ENCODE data around the gene IGDCC3. TPM values are rescaled to one million over a fixed set of nuclear protein-coding genes. Genes with fewer than 3 reads are reported as not detected.
A peak's percentile ranks its signal among the peaks of the same experiment; 100 is the strongest.

IGDCC3 gene
- total RNA-seq, 2 donors from 2014 or later: 7.9 to 13.5 TPM

- Mint-ChIP-seq H3K36me3 (ENCODE audit: low read depth) (no peaks in the 10 kb centered on the region), H3K9me3 (no peaks in the 10 kb centered on the region), H3K27me3 (ENCODE audit: insufficient read depth) (no peaks in the 10 kb centered on the region), H3K27ac (peak overlapping the region; percentile 93), H3K4me3 (peak overlapping the region; percentile 40), H3K4me1 (peaks cover 72% of the 10 kb centered on the region)
- peak overlapping the region; percentile 56 for H3K9ac ChIP-seq (ENCODE audit: extremely low read depth, low read length, poor library complexity, severe bottlenecking)
- no peaks in the 10 kb centered on the region for H3K27me3 ChIP-seq (ENCODE audit: control insufficient read depth, insufficient read depth, low read length, poor library complexity, severe bottlenecking)
- peak; percentile 59 for TF ChIP-seq CTCF (conservative IDR thresholded peaks at IDR 0.05)
- H3K4me1 ChIP-seq (ENCODE audit: control insufficient read depth, insufficient read depth, low read length): peaks cover 47% of the 10 kb centered on the region
- peak overlapping the region; percentile 71 for H3K4me3 ChIP-seq (ENCODE audit: low read length)
- peak; percentile 94 for DNase-seq
- peak overlapping the region; percentile 97 for H3K27ac ChIP-seq (ENCODE audit: low read depth, low read length)
- no peaks in the 10 kb centered on the region for H3K9me3 ChIP-seq (ENCODE audit: control insufficient read depth, low read length)
- H3K36me3 ChIP-seq (ENCODE audit: control insufficient read depth, insufficient read depth, low read length): peaks cover 14% of the 10 kb centered on the region
- WGBS, 2 experiments (ENCODE audit: insufficient coverage in 1 of 2, insufficient read length in 1 of 2): 12 to 15% methylated on average over 6 to 14 of the region's 14 CpGs
Observed at GRCh38 chr15:65414841-65415621, 37.2 kb upstream of the IGDCC3 start.

- Mint-ChIP-seq H3K27me3 (ENCODE audit: insufficient read depth) (no peaks in the 10 kb centered on the region), H3K4me3 (no peak overlapping the region), H3K9me3 (no peaks in the 10 kb centered on the region), H3K27ac (no peak overlapping the region), H3K4me1 (peaks cover 61% of the 10 kb centered on the region), H3K36me3 (ENCODE audit: low read depth) (no peaks in the 10 kb centered on the region)
- Histone ChIP-seq H3K9me3 (ENCODE audit: control insufficient read depth, low read length) (no peaks in the 10 kb centered on the region), H3K4me3 (ENCODE audit: low read length) (no peak overlapping the region), H3K27ac (ENCODE audit: low read depth, low read length) (no peak overlapping the region), H3K36me3 (ENCODE audit: control insufficient read depth, insufficient read depth, low read length) (peaks cover 11% of the 10 kb centered on the region), H3K4me1 (ENCODE audit: control insufficient read depth, insufficient read depth, low read length) (peaks cover 42% of the 10 kb centered on the region), H3K9ac (ENCODE audit: extremely low read depth, low read length, poor library complexity, severe bottlenecking) (no peak overlapping the region), H3K27me3 (ENCODE audit: control insufficient read depth, insufficient read depth, low read length, poor library complexity, severe bottlenecking) (no peaks in the 10 kb centered on the region)
- WGBS, 2 experiments (ENCODE audit: insufficient coverage in 1 of 2, insufficient read length in 1 of 2): 88 to 91% methylated on average over 4 to 6 of the region's 6 CpGs
- no peak for DNase-seq
- TF ChIP-seq CTCF (conservative IDR thresholded peaks at IDR 0.05): no peak
Observed at GRCh38 chr15:65413760-65414144, 36.0 kb upstream of the IGDCC3 start.

- no peak overlapping the region for H3K4me3 ChIP-seq (ENCODE audit: low read length)
- TF ChIP-seq CTCF (conservative IDR thresholded peaks at IDR 0.05): no peak
- no peaks in the 10 kb centered on the region for H3K9me3 ChIP-seq (ENCODE audit: control insufficient read depth, low read length)
- Mint-ChIP-seq H3K9me3 (no peaks in the 10 kb centered on the region), H3K27me3 (ENCODE audit: insufficient read depth) (no peaks in the 10 kb centered on the region), H3K27ac (no peak overlapping the region), H3K4me1 (peaks cover 55% of the 10 kb centered on the region), H3K4me3 (no peak overlapping the region), H3K36me3 (ENCODE audit: low read depth) (no peaks in the 10 kb centered on the region)
- no peak overlapping the region for H3K9ac ChIP-seq (ENCODE audit: extremely low read depth, low read length, poor library complexity, severe bottlenecking)
- peaks cover 16% of the 10 kb centered on the region for H3K36me3 ChIP-seq (ENCODE audit: control insufficient read depth, insufficient read depth, low read length)
- H3K27me3 ChIP-seq (ENCODE audit: control insufficient read depth, insufficient read depth, low read length, poor library complexity, severe bottlenecking): no peaks in the 10 kb centered on the region
- no peak for DNase-seq
- H3K4me1 ChIP-seq (ENCODE audit: control insufficient read depth, insufficient read depth, low read length): peaks cover 37% of the 10 kb centered on the region
- peak overlapping the region; percentile 35 for H3K27ac ChIP-seq (ENCODE audit: low read depth, low read length)
Observed at GRCh38 chr15:65413051-65413759, 35.4 kb upstream of the IGDCC3 start.

All from endodermal cell (in vitro differentiated cells).